B cell (primary cell): ENCODE results near the gene ITGA2B. TPM values are rescaled to one million over a fixed set of nuclear protein-coding genes. Genes with fewer than 3 reads are reported as not detected.

Source experiments
- ATAC-seq: fragments of 200-7000 bp; cut with Tn5 transposase; one replicate; pipeline ENCODE4 v1.10.0; 2021; ENCODE audit warnings: low read depth, mild to moderate bottlenecking, moderate number of reproducible peaks, moderate library complexity
- CTCF ChIA-PET: fragments of 350-600 bp; sonication (Branson Sonifier 250); formaldehyde crosslinking; loops from one replicate; lab custom pipeline; 2021; ENCODE audit warnings: antibody characterized with exemption, inconsistent platforms; lab: Charles Lee
- POLR2A ChIA-PET: fragments of 350-600 bp; sonication (Branson Sonifier 250); formaldehyde crosslinking; loops from one replicate; lab custom pipeline; 2021; ENCODE audit warnings: antibody characterized with exemption; lab: Charles Lee
- DNase-seq: peaks from one replicate; pipeline ENCODE4 v3.0.0; 2013
- H2AFZ ChIP-seq: 2 replicates; pipeline ENCODE4 v1.6.1; 2012; ENCODE audit warnings: mild to moderate bottlenecking, low read depth, low read length; ENCODE audit not compliant: insufficient read depth, poor library complexity, severe bottlenecking
- H3K27ac ChIP-seq, 2 donors: 1 replicate in 1 of 2; 2 replicates in 1 of 2; pipeline ENCODE4 v1.5.1; 2012 to 2013; ENCODE audit warnings: low read length in 2 of 2, mild to moderate bottlenecking in 2 of 2, moderate library complexity in 1 of 2
- H3K27me3 ChIP-seq, 4 experiments: fragments of 200-600 bp in 1 of 4; sonication (generic) in 1 of 4; replicated peaks in 1 of 4; 1 replicate in 2 of 4; 2 replicates in 2 of 4; pipeline versions ENCODE4 v1.6.1 to v1.7.0; 2013 to 2016; ENCODE audit warnings: low read length in 3 of 4, mild to moderate bottlenecking in 2 of 4, mixed read lengths in 1 of 4, moderate library complexity in 1 of 4; ENCODE audit not compliant: insufficient read depth in 4 of 4, control insufficient read depth in 3 of 4; ENCODE audit errors: control extremely low read depth in 1 of 4
- H3K36me3 ChIP-seq, 2 experiments: replicated peaks in 1 of 2; 1 replicate in 1 of 2; 2 replicates in 1 of 2; pipeline versions ENCODE4 v1.6.1 to v1.7.1; 2013; ENCODE audit warnings: low read length in 1 of 2; ENCODE audit not compliant: insufficient read depth in 2 of 2, control insufficient read depth in 1 of 2; ENCODE audit errors: control extremely low read depth in 1 of 2, extremely low read depth in 1 of 2
- H3K4me1 ChIP-seq, 2 donors: fragments of 200-600 bp in 1 of 2; sonication (generic) in 1 of 2; 1 replicate in 1 of 2; 2 replicates in 1 of 2; pipeline versions ENCODE4 v1.5.1 to v1.6.1; 2013 to 2017; ENCODE audit warnings: low read length in 2 of 2; ENCODE audit not compliant: control insufficient read depth in 2 of 2, insufficient read depth in 2 of 2
- H3K4me2 ChIP-seq: replicated peaks from 2 replicates; pipeline ENCODE3; 2012; ENCODE audit warnings: mild to moderate bottlenecking, low read depth, low read length; ENCODE audit not compliant: poor library complexity, severe bottlenecking
- H3K4me3 ChIP-seq, 5 experiments: fragments of 200-600 bp in 1 of 5; sonication (generic) in 1 of 5; 1 replicate in 3 of 5; 2 replicates in 2 of 5; pipeline versions ENCODE4 v1.5.1 to v1.7.0; 2011 to 2016; ENCODE audit warnings: low read length in 4 of 5, mild to moderate bottlenecking in 4 of 5, low read depth in 2 of 5, control low read depth in 1 of 5, moderate library complexity in 1 of 5; ENCODE audit not compliant: insufficient read depth in 1 of 5; ENCODE audit errors: control extremely low read depth in 1 of 5, extremely low read depth in 1 of 5
- H3K79me2 ChIP-seq: fragments of 200-600 bp; sonication (generic); one replicate; pipeline ENCODE4 v1.6.0; 2016; ENCODE audit warnings: low read length; ENCODE audit not compliant: control insufficient read depth, insufficient read depth
- H3K9ac ChIP-seq: fragments of 200-600 bp; sonication (generic); 2 replicates; pipeline ENCODE4 v1.6.1; 2017; ENCODE audit warnings: mild to moderate bottlenecking, low read length, moderate library complexity
- H3K9me3 ChIP-seq, 3 donors: one replicate each; pipeline versions ENCODE4 v1.6.1 to v1.7.1; 2013; ENCODE audit warnings: low read length in 2 of 3; ENCODE audit not compliant: control insufficient read depth in 2 of 3, insufficient read depth in 1 of 3; ENCODE audit errors: control extremely low read depth in 1 of 3
- H4K20me1 ChIP-seq: 2 replicates; pipeline ENCODE4 v1.6.0; 2012; ENCODE audit warnings: mild to moderate bottlenecking, low read length; ENCODE audit not compliant: insufficient read depth, control insufficient read depth, poor library complexity, severe bottlenecking
- H3K27ac Mint-ChIP-seq: one replicate; pipeline ENCODE4 v1.8.0; 2021; ENCODE audit warnings: mixed read lengths
- H3K27me3 Mint-ChIP-seq: one replicate; pipeline ENCODE4 v1.8.0; 2021; ENCODE audit warnings: mixed read lengths
- H3K4me1 Mint-ChIP-seq: one replicate; pipeline ENCODE4 v1.8.0; 2021; ENCODE audit warnings: mixed read lengths
- H3K4me3 Mint-ChIP-seq: one replicate; pipeline ENCODE4 v1.8.0; 2021; ENCODE audit warnings: mixed read lengths
- H3K9me3 Mint-ChIP-seq: one replicate; pipeline ENCODE4 v1.8.0; 2022; ENCODE audit warnings: mixed read lengths; ENCODE audit not compliant: insufficient read depth
- EZH2 ChIP-seq: IDR thresholded peaks from 2 replicates; pipeline ENCODE4 v1.6.1; 2012; ENCODE audit warnings: borderline replicate concordance, low read depth, mild to moderate bottlenecking, moderate library complexity, low read length; ENCODE audit not compliant: insufficient read depth, poor library complexity, severe bottlenecking
- WGBS: methylation state at CpG from one replicate; pipeline ENCODE4 v1.1.5; 2013; ENCODE audit warnings: missing lambda C conversion rate; ENCODE audit not compliant: insufficient coverage; 5-methylcytosine and 5-hydroxymethylcytosine counted together
- intact Hi-C: fragments of 100-400 bp; cut with micrococcal nuclease; formaldehyde crosslinking; loops from one replicate; pipeline ENCODE4 v1.10.0; 2022
- polyA plus RNA-seq: library from polyadenylated mRNA; depleted of rRNA; stranded (reverse); fragments of >200 nt; gene quantifications from 2 replicates; pipeline ENCODE4 v1.2.3, GENCODE V29; 2012
- total RNA-seq, 2 donors: library from RNA; stranded (reverse); fragments of 120-200 nt in 1 of 2; gene quantifications; 1 replicate in 1 of 2; 2 replicates in 1 of 2; pipeline versions ENCODE4 v1.2.3 to v1.2.4, GENCODE V29; 2013 to 2022
- TF ChIP-seq, protein P1 (sequence below): fragments of 200-600 bp; IDR thresholded peaks from one replicate; pipeline ENCODE4 v1.8.0; 2022; ENCODE audit warnings: antibody characterized with exemption, mild to moderate bottlenecking

The ITGA2B gene
- total and polyA plus RNA-seq, 2 donors (not counting 1 experiment from before 2014, with no cell fraction given), result 0.15 to 0.20 TPM

DNA sequence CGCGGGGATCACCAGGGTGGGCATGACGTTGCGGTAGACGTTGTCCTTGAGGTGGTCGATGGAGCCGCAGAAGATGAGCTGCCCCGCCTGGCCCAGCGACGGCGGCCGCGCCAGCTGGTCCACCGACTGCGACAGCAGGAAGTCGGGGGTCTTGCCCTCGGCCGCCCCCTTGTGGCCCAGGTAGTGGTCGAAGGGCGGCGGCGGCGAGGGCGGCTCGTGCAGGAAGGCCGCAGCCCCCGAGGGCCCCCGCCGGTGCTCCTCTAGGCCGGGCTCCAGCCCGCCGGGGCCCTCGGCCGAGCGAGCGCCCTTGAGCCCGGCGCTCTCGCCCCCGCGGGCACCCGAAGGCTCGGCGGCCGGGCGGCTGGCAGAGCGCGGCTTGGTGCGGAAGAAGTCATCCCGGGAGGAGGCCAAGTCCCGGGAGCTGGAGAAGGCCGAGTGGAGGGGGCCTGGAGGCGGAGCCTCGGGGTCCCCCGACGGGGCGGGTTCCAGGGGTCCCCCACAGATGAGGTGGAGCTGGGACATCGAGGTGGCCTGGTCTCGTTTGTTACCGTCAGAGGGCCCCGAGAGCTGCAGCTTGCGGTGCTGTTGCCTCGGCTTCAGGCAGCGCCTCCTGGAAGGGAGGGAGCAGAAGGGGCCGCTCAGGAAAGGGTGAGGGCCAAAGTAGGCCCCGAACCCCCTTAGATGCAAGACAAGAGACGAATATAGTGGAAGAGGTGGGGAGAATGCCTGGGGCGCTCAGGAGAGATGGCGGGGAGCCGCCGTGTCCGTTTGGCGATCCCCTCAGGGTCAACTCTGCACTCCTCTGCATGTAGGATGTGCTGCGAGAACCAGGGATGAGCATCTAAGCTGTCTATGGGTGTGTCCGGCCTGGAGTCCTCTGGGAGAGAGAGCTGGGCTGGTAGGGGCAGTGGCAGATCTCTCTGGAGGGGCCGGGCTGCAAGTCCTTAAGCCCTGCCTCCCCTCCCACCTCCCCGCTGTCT lies 34.6 kb downstream of the ITGA2B start:
- Mint-ChIP-seq H3K27ac (peak overlapping the region; percentile 78), H3K4me3 (peak overlapping the region; percentile 82), H3K9me3 (no peaks in the 10 kb centered on the region), H3K4me1 (peaks cover 17% of the 10 kb centered on the region), H3K27me3 (no peaks in the 10 kb centered on the region)
- ATAC-seq, result peak; percentile 57
- Histone ChIP-seq H3K79me2 (no peaks in the 10 kb centered on the region), H3K36me3 (peaks cover 0 to 32% of the 10 kb centered on the region in 2 experiments), H2AFZ (peak overlapping the region; percentile 46), H3K4me3 (peak overlapping the region in 3 of 5 experiments; percentile 40 to 51 (median 44)), H3K27me3 (no peaks in the 10 kb centered on the region), H3K4me1 (peaks cover 6 to 14% of the 10 kb centered on the region in 2 donors), H3K9me3 (no peaks in the 10 kb centered on the region), H3K27ac (no peak overlapping the region), H4K20me1 (peaks cover 27% of the 10 kb centered on the region), H3K4me2 (peak overlapping the region; percentile 90), H3K9ac (no peak overlapping the region)
- TF ChIP-seq EZH2, result no peak
- TF ChIP-seq, protein P1, sequence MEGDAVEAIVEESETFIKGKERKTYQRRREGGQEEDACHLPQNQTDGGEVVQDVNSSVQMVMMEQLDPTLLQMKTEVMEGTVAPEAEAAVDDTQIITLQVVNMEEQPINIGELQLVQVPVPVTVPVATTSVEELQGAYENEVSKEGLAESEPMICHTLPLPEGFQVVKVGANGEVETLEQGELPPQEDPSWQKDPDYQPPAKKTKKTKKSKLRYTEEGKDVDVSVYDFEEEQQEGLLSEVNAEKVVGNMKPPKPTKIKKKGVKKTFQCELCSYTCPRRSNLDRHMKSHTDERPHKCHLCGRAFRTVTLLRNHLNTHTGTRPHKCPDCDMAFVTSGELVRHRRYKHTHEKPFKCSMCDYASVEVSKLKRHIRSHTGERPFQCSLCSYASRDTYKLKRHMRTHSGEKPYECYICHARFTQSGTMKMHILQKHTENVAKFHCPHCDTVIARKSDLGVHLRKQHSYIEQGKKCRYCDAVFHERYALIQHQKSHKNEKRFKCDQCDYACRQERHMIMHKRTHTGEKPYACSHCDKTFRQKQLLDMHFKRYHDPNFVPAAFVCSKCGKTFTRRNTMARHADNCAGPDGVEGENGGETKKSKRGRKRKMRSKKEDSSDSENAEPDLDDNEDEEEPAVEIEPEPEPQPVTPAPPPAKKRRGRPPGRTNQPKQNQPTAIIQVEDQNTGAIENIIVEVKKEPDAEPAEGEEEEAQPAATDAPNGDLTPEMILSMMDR, result peak; percentile 73
- CTCF ChIA-PET, result interaction anchor here (0.9 to 10.1 kb wide), 22 partner anchors 8 to 412 kb away, joined by 3 to 117 read pairs (median 6); partner anchors contain the start of genes FAM171A2, GRN, HDAC5 and SLC25A39
- intact Hi-C loops, result loop anchor here (1.0 to 5.0 kb wide), 3 partner anchors 8 to 413 kb away; partner anchors contain the start of genes FAM171A2, GRN and PPY
- WGBS, result 60% methylated on average over 73 of the region's 77 CpGs
- peak; percentile 77 for DNase-seq
- POLR2A ChIA-PET, result interaction anchor here (0.6 to 2.4 kb wide), 6 partner anchors 10 to 870 kb away, joined by 3 to 11 read pairs (median 4); partner anchors contain the start of genes ATXN7L3, GRN, SLC25A39 and UBTF
